Measurements from ENCODE around the gene ITPA. TPM values are rescaled to one million over a fixed set of nuclear protein-coding genes. Genes with fewer than 3 reads are reported as not detected.

ITPA gene
- total and polyA plus RNA-seq, 2 donors (not counting 1 experiment from before 2014, with no cell fraction given): 55.5 to 65.6 TPM

DNA sequence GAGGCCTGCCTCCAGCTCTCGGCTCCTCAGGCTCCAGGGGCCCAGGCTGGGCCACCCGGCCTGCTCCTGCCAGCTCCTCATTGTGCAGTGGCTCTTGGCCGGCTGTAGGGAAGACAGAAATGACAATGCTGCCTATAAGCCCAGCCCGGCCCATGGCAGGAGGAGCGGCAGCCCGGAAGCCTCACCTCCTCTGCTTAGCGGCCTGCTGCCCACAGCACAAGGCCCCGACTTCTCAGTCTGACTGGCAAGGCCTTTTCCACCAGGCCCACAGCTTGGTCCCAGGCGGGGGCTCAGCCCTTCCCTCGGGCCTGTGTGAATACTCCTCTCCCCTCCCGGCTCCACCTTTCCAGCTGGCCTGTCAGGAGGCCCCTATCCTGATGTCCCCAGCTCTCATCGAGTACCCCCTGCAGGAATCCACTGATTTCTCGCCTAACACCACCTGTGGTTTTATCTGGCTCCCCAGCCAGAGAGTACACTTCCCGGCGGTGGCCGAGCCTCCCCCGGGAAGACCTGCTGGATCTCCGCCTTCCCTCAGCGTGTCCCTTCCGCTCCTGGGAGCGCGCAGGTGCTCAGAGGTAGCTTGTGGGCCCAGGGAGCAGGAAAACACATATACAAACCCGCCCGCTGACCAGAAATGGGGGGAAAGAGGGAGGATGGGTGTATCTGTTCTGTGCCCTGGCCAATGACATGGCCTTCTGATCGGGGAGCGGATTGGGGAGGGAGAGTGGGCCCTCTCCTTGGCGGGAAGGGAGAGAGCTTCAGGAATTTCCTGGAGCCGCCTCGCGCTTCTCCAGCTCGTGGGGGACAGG, 5.8 kb upstream of the ITPA start:
- H2AFZ ChIP-seq (ENCODE audit: insufficient read depth, low read depth, low read length, poor library complexity, severe bottlenecking): peak overlapping the region; percentile 92
- CTCF ChIA-PET: interaction anchor here (1.0 kb wide), 1 partner anchor 10 kb away, joined by 3 read pairs; no protein-coding TSS in a partner anchor
- POLR2A ChIA-PET: interaction anchor here (1.2 kb wide), 1 partner anchor 43 kb away, joined by 3 read pairs; no protein-coding TSS in a partner anchor
- H3K4me3 ChIP-seq (ENCODE audit: control extremely low read depth in 1 of 5, extremely low read depth in 1 of 5, insufficient read depth in 1 of 5, low read depth in 2 of 5, low read length in 4 of 5): peak overlapping the region; percentile 73 to 89 (median 84)
- no peaks in the 10 kb centered on the region for H3K27me3 ChIP-seq (replicated peaks in 1 of 4; ENCODE audit: control extremely low read depth in 1 of 4, control insufficient read depth in 3 of 4, insufficient read depth in 4 of 4, low read length in 3 of 4)
- H3K9me3 ChIP-seq (ENCODE audit: control extremely low read depth in 1 of 3, control insufficient read depth in 2 of 3, insufficient read depth in 1 of 3, low read length in 2 of 3): no peaks in the 10 kb centered on the region
- peak overlapping the region; percentile 97 for H3K4me3 Mint-ChIP-seq
- TF ChIP-seq, protein P1, sequence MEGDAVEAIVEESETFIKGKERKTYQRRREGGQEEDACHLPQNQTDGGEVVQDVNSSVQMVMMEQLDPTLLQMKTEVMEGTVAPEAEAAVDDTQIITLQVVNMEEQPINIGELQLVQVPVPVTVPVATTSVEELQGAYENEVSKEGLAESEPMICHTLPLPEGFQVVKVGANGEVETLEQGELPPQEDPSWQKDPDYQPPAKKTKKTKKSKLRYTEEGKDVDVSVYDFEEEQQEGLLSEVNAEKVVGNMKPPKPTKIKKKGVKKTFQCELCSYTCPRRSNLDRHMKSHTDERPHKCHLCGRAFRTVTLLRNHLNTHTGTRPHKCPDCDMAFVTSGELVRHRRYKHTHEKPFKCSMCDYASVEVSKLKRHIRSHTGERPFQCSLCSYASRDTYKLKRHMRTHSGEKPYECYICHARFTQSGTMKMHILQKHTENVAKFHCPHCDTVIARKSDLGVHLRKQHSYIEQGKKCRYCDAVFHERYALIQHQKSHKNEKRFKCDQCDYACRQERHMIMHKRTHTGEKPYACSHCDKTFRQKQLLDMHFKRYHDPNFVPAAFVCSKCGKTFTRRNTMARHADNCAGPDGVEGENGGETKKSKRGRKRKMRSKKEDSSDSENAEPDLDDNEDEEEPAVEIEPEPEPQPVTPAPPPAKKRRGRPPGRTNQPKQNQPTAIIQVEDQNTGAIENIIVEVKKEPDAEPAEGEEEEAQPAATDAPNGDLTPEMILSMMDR (IDR thresholded peaks at IDR 0.05): no peak
- TF ChIP-seq EZH2 (IDR thresholded peaks at IDR 0.05; ENCODE audit: borderline replicate concordance, insufficient read depth, low read depth, low read length, poor library complexity, severe bottlenecking): no peak
- peaks cover 15% of the 10 kb centered on the region for H3K4me1 Mint-ChIP-seq
- no peaks in the 10 kb centered on the region for H3K27me3 Mint-ChIP-seq
- DNase-seq (peak; percentile 35), ATAC-seq (ENCODE audit: low read depth) (no peak)
- no peaks in the 10 kb centered on the region for H3K9me3 Mint-ChIP-seq (ENCODE audit: insufficient read depth)
- peaks cover 28% of the 10 kb centered on the region for H3K79me2 ChIP-seq (ENCODE audit: control insufficient read depth, insufficient read depth, low read length)
- peak overlapping the region; percentile 90 for H3K9ac ChIP-seq (ENCODE audit: low read length)
- H3K27ac Mint-ChIP-seq: peak overlapping the region; percentile 96
- peaks cover 4% of the 10 kb centered on the region for H4K20me1 ChIP-seq (ENCODE audit: control insufficient read depth, insufficient read depth, low read length, poor library complexity, severe bottlenecking)
- peak overlapping the region; percentile 94 for H3K4me2 ChIP-seq (replicated peaks; ENCODE audit: low read depth, low read length, poor library complexity, severe bottlenecking)
- intact Hi-C loops (cut with micrococcal nuclease): loop anchor here (1.0 to 5.0 kb wide), 5 partner anchors 15 to 157 kb away; partner anchors contain the start of genes FASTKD5, MRPS26 and UBOX5
- WGBS (ENCODE audit: insufficient coverage): 16% methylated on average over 23 of the region's 31 CpGs
- peaks cover 12% of the 10 kb centered on the region in 2 donors for H3K4me1 ChIP-seq (ENCODE audit: control insufficient read depth in 2 of 2, insufficient read depth in 2 of 2, low read length in 2 of 2)
- peak overlapping the region; percentile 80 for H3K27ac ChIP-seq (ENCODE audit: low read length in 2 of 2)
- H3K36me3 ChIP-seq (replicated peaks in 1 of 2; ENCODE audit: control extremely low read depth in 1 of 2, control insufficient read depth in 1 of 2, extremely low read depth in 1 of 2, insufficient read depth in 2 of 2, low read length in 1 of 2): peaks cover 3 to 20% of the 10 kb centered on the region in 2 experiments

All from B cell (primary cell).